Osteoblast (primary cell): ENCODE measurements around the gene MAPRE3. TPM values are rescaled to one million over a fixed set of nuclear protein-coding genes. Genes with fewer than 3 reads are reported as not detected.
A peak's percentile ranks its signal among the peaks of the same experiment; 100 is the strongest.
"Not testable (repeated sequence)": the region's sequence is repeated elsewhere in the genome, so short reads cannot be mapped to it uniquely, and the experiment has no call there.

Experiments used
- DNase-seq: peaks from one replicate; pipeline ENCODE4 v3.0.0; 2011; ENCODE audit warnings: low spot score, mixed read lengths; ENCODE audit not compliant: insufficient read length; ENCODE audit errors: missing footprints
- H2AFZ ChIP-seq: 2 replicates; pipeline ENCODE4 v1.6.0; 2011; ENCODE audit warnings: mild to moderate bottlenecking, low read length
- H3K27ac ChIP-seq: 2 replicates; pipeline ENCODE4 v1.5.1; 2011; ENCODE audit warnings: mild to moderate bottlenecking, low read depth, low read length, moderate library complexity
- H3K27me3 ChIP-seq: 2 replicates; pipeline ENCODE4 v1.6.0; 2012; ENCODE audit warnings: mild to moderate bottlenecking, control low read depth, inconsistent platforms, low read length, moderate library complexity; ENCODE audit not compliant: insufficient read depth
- H3K36me3 ChIP-seq: 2 replicates; pipeline ENCODE4 v1.5.1; 2011; ENCODE audit warnings: mild to moderate bottlenecking, low read length, control low read depth, moderate library complexity; ENCODE audit not compliant: insufficient read depth
- H3K4me1 ChIP-seq: 2 replicates; pipeline ENCODE4 v1.5.1; 2011; ENCODE audit warnings: mild to moderate bottlenecking, low read length, control low read depth, moderate library complexity; ENCODE audit not compliant: insufficient read depth
- H3K4me2 ChIP-seq: 2 replicates; pipeline ENCODE4 v1.6.0; 2011; ENCODE audit warnings: mild to moderate bottlenecking, low read length; ENCODE audit not compliant: insufficient read depth
- H3K4me3 ChIP-seq: fragments of 200-600 bp; sonication (generic); 3 replicates; pipeline ENCODE4 v1.5.1; 2012; ENCODE audit warnings: mild to moderate bottlenecking, low read length, inconsistent platforms; ENCODE audit not compliant: insufficient read depth
- H3K79me2 ChIP-seq: 2 replicates; pipeline ENCODE4 v1.6.0; 2012; ENCODE audit warnings: mild to moderate bottlenecking, low read length, control low read depth, inconsistent platforms; ENCODE audit not compliant: insufficient read depth
- H3K9me3 ChIP-seq: 2 replicates; pipeline ENCODE4 v1.5.1; 2011; ENCODE audit warnings: low read depth, low read length, control low read depth
- H4K20me1 ChIP-seq: 2 replicates; pipeline ENCODE4 v1.6.0; 2012; ENCODE audit warnings: mild to moderate bottlenecking, low read length, control low read depth; ENCODE audit not compliant: insufficient read depth
- total RNA-seq: library from RNA; depleted of rRNA; stranded (reverse); fragments of >200 nt; gene quantifications from 2 replicates; pipeline ENCODE4 v1.2.3, GENCODE V29; 2012
- TF ChIP-seq, protein P1 (sequence below): IDR thresholded peaks from 2 replicates; pipeline ENCODE4 v1.5.1; 2011; ENCODE audit warnings: mild to moderate bottlenecking, low read depth, low read length, moderate library complexity; ENCODE audit errors: extremely low read depth

Gene MAPRE3
- total RNA-seq, 1 donor = 6.5 TPM

DNA sequence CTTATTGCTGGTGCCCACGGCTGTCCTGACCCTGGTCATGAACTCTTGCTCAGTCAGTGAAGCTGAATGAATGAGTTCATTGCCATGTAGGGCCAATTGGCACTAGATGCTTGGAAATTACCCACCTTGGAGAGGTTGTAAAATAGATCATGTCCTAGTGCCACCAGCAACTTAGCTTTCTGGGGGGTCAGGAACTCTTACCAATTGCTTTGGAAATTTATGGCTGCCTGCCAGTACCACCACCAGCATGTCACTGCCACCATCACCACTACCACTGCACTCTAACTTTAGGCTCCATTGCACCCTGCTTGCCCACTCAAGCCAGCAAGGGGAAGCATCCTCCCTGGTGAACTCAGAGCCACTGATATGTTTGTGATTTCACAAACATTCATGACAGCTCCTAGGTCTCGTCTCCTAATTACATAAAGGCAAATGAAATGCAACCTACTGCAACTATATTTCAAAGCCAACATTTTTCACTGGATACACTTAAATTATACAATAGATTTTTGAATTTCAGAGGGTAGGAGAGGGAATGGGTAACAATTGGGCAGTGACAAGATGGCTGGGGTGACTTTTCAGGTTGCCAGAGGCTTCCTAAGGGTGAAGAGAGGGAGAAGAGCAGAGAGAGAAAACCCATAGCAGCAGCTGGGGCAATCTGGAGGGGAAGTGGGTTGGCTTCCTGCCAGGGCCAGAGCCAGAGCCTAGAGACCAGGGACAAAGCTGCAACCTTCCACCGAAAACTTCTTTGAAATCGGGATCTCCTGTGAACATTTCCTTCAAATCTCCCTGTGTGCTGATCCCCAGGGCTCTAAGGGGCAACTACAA, 104.5 kb downstream of the MAPRE3 start:
- no peaks in the 10 kb centered on the region for H3K27me3 ChIP-seq
- H3K4me1 ChIP-seq = peaks cover 53% of the 10 kb centered on the region
- peak; percentile 66 for DNase-seq
- H3K36me3 ChIP-seq = peaks cover 4% of the 10 kb centered on the region
- H3K4me3 ChIP-seq = no peak overlapping the region
- no peaks in the 10 kb centered on the region for H3K9me3 ChIP-seq
- peaks cover 7% of the 10 kb centered on the region for H4K20me1 ChIP-seq
- no peak overlapping the region for H2AFZ ChIP-seq
- H3K4me2 ChIP-seq = no peak overlapping the region
- peaks cover 30% of the 10 kb centered on the region for H3K79me2 ChIP-seq
- TF ChIP-seq, protein P1, sequence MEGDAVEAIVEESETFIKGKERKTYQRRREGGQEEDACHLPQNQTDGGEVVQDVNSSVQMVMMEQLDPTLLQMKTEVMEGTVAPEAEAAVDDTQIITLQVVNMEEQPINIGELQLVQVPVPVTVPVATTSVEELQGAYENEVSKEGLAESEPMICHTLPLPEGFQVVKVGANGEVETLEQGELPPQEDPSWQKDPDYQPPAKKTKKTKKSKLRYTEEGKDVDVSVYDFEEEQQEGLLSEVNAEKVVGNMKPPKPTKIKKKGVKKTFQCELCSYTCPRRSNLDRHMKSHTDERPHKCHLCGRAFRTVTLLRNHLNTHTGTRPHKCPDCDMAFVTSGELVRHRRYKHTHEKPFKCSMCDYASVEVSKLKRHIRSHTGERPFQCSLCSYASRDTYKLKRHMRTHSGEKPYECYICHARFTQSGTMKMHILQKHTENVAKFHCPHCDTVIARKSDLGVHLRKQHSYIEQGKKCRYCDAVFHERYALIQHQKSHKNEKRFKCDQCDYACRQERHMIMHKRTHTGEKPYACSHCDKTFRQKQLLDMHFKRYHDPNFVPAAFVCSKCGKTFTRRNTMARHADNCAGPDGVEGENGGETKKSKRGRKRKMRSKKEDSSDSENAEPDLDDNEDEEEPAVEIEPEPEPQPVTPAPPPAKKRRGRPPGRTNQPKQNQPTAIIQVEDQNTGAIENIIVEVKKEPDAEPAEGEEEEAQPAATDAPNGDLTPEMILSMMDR = no peak
- no peak overlapping the region for H3K27ac ChIP-seq

DNA sequence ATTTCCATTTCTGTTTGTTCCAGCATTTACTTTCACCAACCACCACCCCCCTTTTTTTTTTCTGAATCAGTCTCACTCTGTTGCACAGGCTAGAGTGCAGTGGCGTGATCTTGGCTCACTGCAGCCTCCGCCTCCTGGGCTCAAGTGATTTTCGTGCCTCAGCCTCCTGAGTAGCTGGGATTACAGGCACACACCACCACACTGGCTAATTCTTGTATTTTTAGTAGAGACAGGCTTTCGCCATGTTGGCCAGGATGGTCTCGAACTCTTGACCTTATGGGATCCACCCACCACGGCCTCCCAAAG, 105.1 kb downstream of the MAPRE3 start:
- not testable (repeated sequence) for H3K27me3 ChIP-seq, H3K36me3 ChIP-seq, H3K4me2 ChIP-seq, H3K4me3 ChIP-seq, H3K27ac ChIP-seq, H3K9me3 ChIP-seq, H4K20me1 ChIP-seq, DNase-seq, H2AFZ ChIP-seq
- Histone ChIP-seq H3K4me1 (peaks cover 53% of the 10 kb centered on the region), H3K79me2 (peaks cover 30% of the 10 kb centered on the region)

DNA sequence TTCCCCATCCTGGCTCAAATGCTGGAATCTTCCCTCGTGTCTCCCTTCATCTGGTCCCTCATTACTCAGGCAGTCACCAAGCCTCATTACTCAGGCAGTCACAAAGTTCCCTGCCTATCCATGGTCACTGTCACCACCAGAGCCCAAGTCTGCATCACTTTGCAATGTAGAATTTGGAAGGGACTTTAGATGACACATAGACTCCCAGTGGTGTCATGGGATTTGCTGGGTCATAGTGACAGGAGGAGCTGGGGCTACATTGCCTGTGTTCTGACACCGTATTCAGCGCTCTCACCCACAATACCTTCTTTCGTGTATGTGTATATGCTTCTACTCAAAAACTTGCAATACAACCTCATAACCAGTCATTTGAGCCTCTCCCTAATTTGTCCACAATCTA, 105.9 kb downstream of the MAPRE3 start:
- Histone ChIP-seq H3K4me3 (no peak overlapping the region), H4K20me1 (peaks cover 7% of the 10 kb centered on the region), H3K9me3 (no peaks in the 10 kb centered on the region), H3K27me3 (no peaks in the 10 kb centered on the region), H3K79me2 (peaks cover 30% of the 10 kb centered on the region), H2AFZ (no peak overlapping the region), H3K4me1 (peaks cover 59% of the 10 kb centered on the region), H3K36me3 (peaks cover 1% of the 10 kb centered on the region), H3K27ac (no peak overlapping the region), H3K4me2 (no peak overlapping the region)
- TF ChIP-seq, protein P1 = no peak
- peak; percentile 46 for DNase-seq

Other genes starting within 250 kb of the MAPRE3 start
- 82.8 and 83.6 TPM in 2 replicates for gene SLC35F6, start 206.4 kb upstream of the MAPRE3 start, total RNA-seq
- gene CENPA, start 184.6 kb upstream of the MAPRE3 start, total RNA-seq = 2.2 and 2.9 TPM in 2 replicates
- gene DPYSL5, start 122.5 kb upstream of the MAPRE3 start, total RNA-seq = not detected in 2 replicates
- 50.3 and 50.7 TPM in 2 replicates for gene TMEM214, start 62.3 kb downstream of the MAPRE3 start, total RNA-seq
- 24.6 and 26.8 TPM in 2 replicates for gene AGBL5, start 81.0 kb downstream of the MAPRE3 start, total RNA-seq
- gene OST4, start 101.0 kb downstream of the MAPRE3 start, total RNA-seq = 202 and 235 TPM in 2 replicates
- gene EMILIN1, start 108.0 kb downstream of the MAPRE3 start, total RNA-seq = 137 and 138 TPM in 2 replicates
- gene KHK, start 116.1 kb downstream of the MAPRE3 start, total RNA-seq = 0.29 and 0.36 TPM in 2 replicates
- 6.8 and 14.5 TPM in 2 replicates for gene CGREF1, start 148.5 kb downstream of the MAPRE3 start, total RNA-seq
- gene ABHD1, start 153.2 kb downstream of the MAPRE3 start, total RNA-seq = under 0.01 TPM in 2 replicates
- 42.4 and 45.2 TPM in 2 replicates for gene PREB, start 164.0 kb downstream of the MAPRE3 start, total RNA-seq
- gene PRR30, start 168.8 kb downstream of the MAPRE3 start, total RNA-seq = not detected in 2 replicates
- gene TCF23, start 178.4 kb downstream of the MAPRE3 start, total RNA-seq = not detected in 2 replicates
- 187 and 198 TPM in 2 replicates for gene ATRAID, start 241.4 kb downstream of the MAPRE3 start, total RNA-seq
- 14.1 TPM in 2 replicates for gene SLC5A6, start 241.6 kb downstream of the MAPRE3 start, total RNA-seq
- gene CAD, start 246.7 kb downstream of the MAPRE3 start, total RNA-seq = 28.6 and 30.8 TPM in 2 replicates